GM19395 (cell line): ENCODE measurements around the gene DYNLL2.
"Not testable (repeated sequence)": the region's sequence is repeated elsewhere in the genome, so short reads cannot be mapped to it uniquely, and the experiment has no call there.

ENCODE experiments used
- ATAC-seq: cut with Tn5 transposase; IDR thresholded peaks from one replicate; pipeline ENCODE4 v1.9.1; 2021; ENCODE audit warnings: mild to moderate bottlenecking, moderate library complexity; ENCODE audit not compliant: unreplicated experiment

DYNLL2 gene

DNA sequence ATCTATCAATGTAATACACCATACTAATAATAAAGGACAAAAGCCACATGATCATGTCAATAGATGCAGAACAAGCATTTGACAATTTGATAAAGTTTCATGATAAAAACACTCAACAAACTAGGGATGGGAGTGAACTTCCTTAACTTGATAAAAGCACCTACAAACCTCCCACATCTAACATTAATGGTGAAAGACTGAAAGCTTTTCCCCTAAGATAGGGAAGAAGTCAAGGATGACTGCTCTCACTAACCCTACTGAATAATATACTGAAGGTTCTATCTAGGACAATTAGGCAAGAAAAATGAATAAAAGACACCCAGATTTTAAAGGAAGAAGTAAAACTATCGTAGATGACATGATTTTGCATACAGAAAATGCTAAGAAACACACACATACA lies 10.4 kb upstream of the DYNLL2 start:
- no peak for ATAC-seq

DNA sequence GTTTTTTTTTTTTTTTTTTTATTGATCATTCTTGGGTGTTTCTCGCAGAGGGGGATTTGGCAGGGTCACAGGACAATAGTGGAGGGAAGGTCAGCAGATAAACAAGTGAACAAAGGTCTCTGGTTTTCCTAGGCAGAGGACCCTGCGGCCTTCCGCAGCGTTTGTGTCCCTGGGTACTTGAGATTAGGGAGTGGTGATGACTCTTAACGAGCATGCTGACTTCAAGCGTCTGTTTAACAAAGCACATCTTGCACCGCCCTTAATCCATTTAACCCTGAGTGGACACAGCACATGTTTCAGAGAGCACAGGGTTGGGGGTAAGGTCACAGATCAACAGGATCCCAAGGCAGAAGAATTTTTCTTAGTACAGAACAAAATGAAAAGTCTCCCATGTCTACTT lies 10.0 kb upstream of the DYNLL2 start:
- ATAC-seq = not testable (repeated sequence)

DNA sequence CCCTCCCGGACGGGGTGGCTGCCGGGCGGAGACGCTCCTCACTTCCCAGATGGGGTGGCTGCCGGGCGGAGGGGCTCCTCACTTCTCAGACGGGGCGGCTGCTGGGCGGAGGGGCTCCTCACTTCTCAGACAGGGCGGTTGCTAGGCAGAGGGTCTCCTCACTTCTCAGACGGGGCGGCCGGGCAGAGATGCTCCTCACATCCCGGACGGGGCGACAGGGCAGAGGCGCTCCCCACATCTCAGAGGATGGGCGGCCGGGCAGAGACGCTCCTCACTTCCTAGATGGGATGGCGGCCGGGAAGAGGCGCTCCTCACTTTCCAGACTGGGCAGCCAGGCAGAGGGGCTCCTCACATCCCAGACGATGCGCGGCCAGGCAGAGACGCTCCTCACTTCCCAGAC lies 8.8 kb upstream of the DYNLL2 start:
- ATAC-seq = not testable (repeated sequence)

DNA sequence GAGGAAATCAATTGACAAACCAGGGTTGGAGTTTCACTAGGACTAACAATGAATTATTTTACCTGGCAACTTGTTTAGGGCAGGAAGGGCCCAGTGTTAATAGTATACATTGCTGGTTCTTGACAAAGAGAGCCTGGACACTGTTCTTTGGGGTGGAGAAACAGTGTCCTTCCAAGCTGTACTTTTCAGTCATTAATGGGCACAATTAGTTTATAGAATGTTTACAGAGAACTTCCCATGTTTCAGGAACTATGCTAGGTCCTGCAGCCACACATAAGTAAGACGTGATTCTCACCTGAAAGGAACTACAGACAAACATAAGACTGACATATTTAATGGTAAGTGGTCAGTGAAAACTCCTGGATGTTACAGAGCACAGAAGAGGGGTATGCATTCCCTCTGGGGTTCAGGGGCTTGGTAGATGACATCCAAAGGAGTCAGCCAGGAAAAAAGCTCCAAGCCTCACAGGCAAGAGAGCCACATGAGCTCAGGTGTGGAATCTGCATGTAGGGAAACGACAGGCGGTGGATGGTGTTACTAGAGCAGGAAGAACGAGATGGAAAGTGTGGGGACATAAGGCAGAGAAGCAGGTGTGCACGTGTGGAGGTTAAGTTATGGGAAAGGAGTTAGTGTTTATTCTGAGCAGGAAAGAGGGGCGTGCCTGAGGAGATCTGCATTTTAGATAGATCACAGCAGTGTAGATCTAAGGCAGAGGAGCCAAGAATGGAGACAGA lies 3.8 kb upstream of the DYNLL2 start:
- no peak for ATAC-seq

DNA sequence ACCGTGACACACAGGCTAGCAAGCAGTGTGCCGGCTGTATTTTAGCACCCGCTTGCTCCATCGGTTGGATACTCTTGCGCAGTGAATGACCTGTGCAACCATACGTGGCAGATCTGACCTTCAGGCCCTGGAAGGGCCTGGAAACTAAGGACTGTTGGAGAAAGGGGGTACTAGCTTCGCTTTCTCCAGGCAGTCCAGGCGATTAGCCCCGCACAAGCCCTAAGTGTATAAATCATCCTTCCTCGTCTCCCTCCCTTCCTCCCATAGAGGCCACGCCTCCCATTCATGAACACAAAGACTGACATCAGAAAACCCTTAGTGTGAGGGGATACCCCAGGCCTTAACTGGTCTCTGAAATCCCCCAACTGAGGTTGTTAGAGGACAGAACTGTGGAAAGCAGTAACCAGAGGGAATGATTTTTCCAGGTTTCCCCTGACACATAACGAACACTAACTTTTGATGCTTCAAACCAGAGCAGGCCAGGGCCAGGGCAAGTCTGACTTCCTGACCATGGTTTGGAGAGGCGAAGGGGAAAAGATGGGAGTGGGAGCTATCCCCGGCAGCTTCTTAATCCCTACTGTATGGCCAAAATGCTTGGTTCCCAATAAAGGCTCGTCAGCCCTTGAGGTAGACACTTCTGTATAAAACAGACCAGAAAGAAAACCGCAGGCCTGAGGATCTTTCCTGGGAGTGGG lies 1.4 kb upstream of the DYNLL2 start:
- ATAC-seq = no peak

DNA sequence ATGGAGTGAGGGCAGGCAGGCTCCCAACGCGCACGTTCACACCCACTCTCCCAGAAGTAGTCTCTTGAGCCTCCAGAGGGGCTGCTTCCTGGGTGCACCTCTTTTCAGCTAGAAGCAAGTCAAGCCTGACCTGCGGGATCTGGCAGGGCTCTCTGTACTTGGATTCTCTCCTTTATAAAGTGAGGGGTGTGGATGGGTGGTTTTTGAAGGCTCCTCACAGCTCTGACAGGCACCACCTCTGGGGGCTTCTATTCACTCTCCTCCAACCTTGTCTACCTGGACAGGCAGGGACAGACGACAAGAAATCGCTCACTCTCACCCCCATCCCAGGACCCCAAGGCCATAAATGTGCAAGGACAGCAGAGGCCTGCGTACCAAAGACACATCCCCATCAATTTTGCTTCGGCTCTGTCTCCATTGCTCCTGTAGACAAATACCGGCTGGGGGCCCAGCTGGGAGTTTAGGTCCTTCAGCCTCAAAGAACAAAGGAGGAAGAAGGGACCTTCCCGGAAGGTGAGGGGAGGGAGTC lies 814 bp upstream of the DYNLL2 start:
- no peak for ATAC-seq

DNA sequence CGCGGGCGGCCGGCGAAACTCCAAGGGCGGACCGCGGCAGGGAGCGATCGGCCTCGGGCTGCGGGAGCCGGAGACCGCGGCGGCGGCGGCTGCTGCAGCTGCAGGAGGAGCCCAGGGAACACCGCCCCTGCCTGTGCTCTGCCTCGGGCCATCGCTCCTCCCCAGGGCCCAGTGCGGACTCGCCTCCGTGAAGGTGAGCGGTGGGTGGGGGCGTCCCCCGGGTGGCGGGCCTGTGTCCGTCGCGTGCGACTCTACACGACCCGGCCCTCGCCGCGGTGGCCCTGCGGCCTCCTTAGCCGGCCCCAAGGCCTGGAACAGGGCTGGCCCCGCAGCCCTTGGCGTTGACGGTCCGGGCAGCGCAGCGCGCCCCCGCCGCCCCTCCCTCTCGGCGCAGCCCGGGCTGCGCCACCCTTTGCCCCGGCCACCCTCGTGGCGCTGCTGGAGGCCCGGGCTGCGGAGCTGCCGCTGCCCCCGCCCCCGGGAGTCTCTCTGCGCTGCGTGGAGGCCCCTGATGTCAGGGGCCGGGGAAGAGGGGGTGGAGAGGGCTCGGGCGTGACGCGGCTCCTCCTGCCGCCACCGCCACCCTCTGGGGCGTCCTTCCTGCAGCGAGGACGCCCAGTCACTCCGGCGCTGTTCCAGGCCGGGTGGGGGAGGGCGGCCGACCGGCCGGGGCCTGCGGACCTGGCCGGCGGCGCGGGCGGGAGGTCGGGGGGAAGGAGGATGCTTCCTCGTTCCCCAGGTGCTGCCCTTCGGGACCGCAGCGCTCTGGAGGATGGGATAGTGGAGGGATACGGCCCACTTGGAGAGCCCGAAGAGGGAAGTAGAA lies 485 bp downstream of the DYNLL2 start:
- ATAC-seq = peak; percentile 49

DNA sequence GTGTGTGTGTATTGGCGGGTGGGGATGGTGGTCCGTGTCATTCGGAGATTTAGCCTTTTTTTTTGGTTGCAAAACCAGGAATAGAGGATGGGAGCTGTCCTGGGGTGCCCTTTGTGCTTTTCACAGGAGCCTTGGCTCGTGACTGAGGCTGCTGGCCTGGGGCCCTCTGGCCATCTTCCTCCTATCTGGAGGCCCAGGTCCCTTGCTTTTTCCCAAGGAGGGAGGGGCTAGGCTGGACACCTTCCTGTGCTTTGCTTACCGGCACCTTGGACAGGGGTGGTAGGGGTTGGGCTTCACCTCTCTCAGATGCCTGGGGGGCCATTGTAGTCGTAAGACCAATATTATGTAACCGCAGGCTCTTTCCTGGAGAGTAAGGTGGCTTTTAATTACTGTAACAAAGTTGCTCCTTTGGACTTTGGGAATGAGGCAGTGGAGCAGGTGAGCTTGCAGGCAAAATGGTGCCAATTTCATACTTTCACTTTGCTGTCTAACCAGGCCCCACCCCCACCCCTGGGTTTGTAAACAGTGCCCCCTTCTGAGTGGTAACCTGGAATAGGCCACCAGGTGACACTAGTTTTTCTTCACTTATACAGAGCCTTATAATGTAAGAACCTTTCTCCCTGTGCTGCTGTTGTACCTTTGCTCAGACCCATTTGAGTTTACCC lies 1.2 kb downstream of the DYNLL2 start:
- peak; percentile 6 for ATAC-seq

DNA sequence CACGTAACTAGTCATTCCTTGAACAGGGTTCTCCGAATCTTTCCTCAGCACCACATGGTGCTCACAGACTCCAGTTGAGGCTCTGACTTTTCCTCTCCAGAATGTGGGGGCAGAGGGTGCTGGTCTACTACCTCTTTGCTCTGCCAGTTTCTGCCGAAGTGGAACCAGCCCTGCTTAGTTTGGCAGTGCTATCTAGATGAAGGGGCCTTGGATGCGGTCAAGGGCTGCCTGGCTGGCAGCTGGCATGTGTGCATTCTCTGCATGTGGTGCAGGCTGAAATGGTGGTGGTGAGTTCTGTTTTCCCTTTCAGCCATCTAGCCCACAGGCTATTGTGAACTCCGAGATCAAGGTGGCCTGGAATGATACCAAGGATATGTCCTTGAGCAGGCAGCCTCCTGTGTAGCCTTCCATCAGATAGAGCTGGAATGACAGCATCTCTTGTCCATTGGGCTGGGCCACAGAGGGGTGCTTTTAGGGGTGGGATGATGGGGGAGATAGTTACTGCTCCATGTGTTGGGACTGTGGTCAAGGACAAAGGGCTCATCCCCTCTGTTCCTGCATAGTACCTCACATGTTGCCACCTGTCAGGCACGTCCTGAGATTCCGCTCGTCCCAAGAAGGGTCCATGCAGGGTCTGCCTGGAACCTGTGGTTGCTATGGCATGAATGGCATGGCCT lies 2.0 kb downstream of the DYNLL2 start:
- ATAC-seq = no peak

DNA sequence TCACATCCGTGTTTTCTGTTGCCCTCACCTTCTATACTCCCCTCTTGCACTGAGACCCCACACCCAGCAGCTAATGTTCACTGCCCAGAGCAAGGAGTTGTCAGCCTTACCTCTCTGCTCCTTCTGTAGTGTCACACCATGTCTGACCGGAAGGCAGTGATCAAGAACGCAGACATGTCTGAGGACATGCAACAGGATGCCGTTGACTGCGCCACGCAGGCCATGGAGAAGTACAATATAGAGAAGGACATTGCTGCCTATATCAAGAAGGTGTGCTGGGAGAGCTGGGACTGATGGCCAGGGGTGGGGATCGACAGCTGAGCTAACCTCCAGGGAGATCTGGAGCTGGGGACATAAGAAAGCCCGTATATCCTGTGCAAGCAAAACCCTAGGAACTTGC lies 3.7 kb downstream of the DYNLL2 start:
- ATAC-seq = no peak

DNA sequence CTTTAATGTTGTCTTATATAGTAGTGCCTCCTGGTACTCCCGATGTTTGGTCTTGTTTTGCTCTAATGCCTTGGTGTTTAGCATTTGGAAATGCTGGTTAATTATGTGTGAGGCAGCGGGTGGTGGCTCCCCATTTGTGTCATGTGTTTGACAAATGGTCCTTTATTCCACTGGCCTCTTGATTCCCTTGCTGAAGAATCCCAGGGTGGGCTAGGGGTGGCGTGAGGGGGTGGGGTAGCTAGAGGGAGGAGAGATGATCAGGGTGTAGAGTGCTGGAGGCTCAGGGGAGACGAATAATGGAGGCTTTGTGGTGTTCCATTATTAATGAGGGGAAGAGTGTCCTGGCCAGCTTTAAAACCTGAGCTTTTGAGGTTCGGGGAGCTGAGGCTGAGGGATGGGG lies 5.4 kb downstream of the DYNLL2 start:
- ATAC-seq = no peak

DNA sequence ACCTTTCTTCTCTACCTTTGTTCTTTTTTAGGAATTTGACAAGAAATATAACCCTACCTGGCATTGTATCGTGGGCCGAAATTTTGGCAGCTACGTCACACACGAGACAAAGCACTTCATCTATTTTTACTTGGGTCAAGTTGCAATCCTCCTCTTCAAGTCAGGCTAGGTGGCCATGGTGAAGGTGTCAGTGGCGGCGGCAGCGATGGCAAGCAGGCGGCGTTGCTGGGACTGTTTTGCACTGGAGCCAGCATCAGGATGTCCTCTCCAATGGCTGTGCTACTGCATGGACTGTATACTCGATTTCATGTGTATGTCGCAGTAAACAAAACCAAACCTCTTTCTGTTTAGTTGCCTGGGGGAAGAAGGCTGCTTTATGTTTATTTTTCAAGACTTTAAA lies 5.9 kb downstream of the DYNLL2 start:
- ATAC-seq = no peak

DNA sequence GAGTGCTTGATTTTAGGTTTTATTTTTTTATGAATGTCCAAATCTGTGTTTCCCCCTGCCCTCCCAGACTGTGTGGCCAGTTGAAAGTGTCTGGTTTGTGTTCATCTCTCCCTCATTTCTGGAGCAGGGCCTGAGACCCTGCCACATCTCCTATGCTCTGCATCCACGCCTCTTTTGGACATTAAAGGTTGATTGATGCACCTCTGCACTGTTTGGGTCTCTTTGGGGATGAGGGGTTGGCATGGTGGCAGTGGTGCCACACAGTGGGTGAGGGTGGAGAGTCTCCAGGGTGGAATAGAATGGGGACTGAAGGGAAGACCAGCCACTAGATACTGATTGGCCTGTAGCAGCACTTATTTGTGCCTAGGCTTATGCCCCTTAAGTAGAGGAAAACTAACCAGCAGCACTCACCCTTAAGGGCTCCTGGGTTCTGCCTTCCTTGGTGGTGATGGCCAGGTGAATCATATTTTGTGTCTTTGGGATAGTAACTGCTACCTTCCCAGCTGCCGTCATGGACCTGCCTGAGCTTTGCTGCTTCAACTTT lies 7.9 kb downstream of the DYNLL2 start:
- no peak for ATAC-seq

DNA sequence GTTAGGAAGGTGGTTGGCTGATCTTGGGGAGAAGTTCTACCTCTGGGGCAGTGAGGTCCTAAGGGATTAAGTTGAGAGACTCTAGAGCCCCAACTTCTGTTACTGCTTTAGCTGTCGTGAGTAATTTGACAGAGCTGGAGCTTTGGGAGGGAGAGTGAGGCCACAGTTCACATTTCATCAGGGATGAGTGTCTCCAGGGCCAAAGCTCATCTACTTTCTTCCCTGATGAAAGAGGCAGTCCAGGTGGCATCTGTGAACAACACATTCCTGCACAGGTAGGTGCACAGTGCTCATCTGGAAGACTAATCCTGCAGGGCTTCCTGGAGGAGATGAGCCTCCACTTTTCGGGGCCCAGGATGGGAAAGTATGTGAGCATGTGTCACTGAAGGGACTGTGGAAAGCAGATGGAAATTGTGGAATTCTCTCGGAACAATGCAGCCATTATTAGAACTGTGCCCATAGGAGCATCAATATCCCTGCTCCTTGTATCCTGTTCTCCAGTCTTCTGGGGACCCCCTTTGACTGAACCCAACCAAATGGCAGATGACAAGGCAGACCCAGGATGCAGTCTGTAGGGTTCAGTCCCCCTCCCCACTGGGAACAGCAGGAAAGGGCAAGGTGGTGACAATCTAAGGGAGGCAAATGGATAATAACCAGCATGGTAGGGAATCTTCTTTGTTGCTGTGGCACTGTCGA lies 9.0 kb downstream of the DYNLL2 start:
- no peak for ATAC-seq

DNA sequence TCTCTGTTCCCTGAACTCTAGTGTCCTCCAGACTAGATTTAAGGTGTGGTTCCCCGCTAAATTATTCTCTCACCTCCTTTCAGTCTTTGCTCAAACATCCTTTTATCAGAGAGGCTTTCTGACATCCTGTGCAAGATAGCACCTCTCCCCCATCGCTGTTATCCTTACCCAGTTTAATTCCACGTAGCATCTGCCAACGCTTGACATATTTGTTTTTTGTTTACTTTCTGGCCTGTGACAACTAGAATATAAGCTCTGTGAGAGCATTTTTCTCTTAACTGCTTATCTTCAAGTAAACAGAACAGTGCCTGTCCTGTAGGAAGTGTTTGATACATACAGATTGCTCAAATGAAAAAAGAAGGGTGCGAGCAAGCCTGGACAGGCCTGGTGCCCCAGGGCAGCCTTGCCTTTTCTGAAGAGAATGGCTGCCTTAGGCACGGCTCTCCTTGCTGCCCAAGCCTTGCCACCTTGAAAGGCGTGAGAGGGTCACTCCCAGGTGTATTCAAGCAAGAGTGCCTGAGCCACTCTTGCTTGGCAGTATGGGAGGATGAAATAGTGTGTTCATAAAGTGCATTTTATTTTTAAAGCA lies 9.7 kb downstream of the DYNLL2 start:
- no peak for ATAC-seq

DNA sequence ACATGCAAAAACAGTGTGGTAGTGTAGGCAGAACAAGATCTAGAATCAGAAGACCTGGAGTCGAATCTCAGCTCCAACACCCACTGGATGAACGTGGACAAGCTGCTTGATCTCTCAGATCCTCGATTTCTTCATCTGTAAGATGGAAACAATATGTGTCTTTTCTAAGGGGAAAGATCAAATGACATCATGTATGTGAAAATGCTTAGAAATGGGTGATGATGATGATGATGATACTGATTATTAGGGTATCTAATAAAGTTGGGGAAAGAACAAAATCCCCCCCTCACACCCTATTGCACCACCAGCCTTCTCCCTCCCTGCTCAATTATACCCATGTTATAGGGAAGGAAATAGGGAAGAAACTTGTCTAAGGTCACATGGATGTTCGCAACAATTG lies 10.9 kb downstream of the DYNLL2 start:
- no peak for ATAC-seq

DNA sequence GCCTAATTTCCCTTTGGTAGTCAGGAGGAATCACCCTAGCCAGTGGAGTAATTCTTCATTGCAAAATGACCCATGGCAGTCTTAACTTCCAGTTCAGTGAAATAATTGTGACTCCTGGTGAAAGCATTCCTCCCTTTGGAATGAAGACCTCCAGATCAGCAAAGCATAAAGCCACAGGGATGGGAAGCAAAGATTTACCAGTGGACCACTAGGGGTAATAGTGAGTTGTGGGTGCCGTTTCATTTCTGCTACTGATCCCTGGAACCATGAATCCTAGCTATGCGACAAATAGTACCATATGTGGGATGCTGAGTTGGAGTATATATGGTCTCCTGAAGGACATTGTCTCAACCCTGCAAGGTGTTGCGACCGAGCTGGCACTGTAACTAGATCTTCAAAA lies 13.7 kb downstream of the DYNLL2 start:
- no peak for ATAC-seq

DNA sequence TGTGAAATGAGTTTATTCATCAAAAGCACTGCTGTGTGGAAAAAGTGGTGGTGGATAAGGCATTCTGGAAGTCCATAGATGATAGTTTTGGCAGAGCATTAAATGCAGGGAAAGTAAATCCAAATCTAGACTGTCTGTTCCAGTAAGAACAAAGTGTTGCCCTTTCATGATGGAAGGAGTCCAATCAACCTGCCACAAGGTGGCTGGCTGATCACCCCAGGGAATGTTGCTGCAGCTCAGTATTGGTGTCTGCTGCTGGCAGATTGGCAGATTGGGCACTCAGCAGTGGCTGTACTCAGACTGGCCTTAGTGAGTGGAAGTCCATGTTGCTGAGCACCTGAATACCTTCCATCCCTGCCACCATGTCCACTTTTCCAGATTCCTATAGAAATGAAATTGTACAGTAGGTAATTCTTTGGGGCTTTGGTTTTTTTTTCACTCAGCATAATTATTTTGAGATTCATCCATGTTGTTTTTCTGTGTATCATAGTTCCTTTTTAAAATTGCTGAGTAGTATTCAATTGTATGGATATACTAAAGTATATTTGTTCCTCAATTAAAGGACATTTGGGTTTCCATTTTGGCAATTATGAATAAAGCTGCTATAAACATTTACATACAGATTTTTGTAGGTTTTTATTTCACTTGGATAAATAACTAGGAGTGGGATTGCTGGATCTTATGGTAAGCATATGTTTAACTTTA lies 14.3 kb downstream of the DYNLL2 start:
- no peak for ATAC-seq

DNA sequence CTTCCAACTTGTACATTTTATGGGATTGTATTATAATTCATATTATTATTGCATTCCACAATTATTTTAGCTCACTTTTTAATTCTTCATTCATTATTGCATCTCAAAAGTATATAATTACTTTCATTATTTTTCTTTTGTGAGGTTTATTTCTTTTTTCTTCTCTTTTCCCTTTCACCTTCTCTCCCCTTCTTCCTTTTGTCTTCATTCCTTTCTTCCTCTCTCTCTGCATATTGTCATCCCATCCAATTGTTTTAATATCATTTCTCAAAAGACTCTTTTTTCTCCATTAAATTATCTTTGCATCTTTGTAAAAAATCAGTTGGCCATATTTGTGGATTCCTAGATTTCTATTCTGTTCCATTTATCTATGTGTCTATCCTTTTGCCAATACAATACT lies 17.3 kb downstream of the DYNLL2 start:
- no peak for ATAC-seq
